Stimulated activated CD4-positive, alpha-beta T cell treated with anti-CD3 and anti-CD28 coated beads, Interleukin-4, amount 100 ng/mL, for 24 hours (primary cell): ENCODE data around the gene TBC1D19.
"Not testable (repeated sequence)": the region's sequence is repeated elsewhere in the genome, so short reads cannot be mapped to it uniquely, and the experiment has no call there.

ENCODE experiments used
- DNase-seq: peaks from one replicate; pipeline ENCODE4 v3.0.0-alpha.2; 2020

The TBC1D19 gene

DNA sequence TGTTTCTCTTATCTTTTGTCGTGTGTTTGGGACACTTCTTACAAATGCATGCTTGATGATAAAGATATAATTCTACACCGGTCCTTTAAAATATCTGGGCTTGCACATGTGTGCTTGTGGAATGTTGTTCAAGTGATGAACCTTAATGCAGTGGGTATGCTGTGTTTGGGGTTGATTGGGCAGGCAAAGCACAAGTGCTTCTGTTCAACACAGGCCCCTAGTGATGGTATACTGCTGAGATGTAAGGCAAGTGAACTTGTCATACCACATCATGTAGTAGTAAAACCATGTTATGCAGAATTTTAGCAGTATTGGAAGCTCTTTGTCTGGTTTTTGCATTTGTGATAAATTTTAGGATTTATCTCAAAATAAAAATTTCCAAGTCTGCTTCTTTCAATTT lies 23.9 kb downstream of the TBC1D19 start:
- DNase-seq, result no peak

DNA sequence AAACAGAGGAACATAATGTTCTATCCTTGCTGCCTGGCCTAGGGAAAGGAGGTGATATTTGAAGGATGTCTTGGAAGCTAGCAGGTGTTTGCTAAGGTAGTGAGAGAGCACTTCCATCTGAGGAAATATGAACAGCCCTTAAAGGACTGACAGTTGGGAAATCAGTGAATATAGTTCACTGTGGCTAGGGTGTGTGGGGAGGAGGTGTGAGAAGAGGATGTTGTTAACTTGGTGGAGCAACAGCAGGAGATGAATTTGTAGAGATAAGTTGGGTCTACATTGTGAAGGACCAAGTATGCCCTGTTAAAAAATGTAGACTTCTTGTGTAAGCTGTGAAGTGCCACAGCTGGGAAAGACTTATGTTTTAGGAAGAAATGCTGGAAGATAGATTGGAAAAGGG lies 25.5 kb downstream of the TBC1D19 start:
- no peak for DNase-seq

DNA sequence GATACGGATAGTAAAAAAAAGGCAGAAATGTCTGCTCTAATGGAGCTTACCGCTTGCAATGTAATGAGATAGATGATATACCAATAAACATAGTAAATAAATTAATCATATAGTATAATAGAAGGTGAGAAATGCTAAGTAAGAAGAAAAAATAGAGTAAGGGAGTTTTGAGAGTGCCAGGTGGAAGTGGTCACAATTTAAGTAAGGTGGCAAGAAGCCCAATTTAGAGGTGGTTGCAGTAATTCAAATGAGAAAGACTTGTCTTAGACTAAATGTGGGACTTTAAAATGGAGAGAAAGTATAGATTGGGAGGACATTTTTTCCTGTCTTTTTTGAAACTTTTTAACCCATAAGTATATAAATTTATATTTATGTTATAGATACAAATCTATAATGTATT lies 26.0 kb downstream of the TBC1D19 start:
- no peak for DNase-seq

DNA sequence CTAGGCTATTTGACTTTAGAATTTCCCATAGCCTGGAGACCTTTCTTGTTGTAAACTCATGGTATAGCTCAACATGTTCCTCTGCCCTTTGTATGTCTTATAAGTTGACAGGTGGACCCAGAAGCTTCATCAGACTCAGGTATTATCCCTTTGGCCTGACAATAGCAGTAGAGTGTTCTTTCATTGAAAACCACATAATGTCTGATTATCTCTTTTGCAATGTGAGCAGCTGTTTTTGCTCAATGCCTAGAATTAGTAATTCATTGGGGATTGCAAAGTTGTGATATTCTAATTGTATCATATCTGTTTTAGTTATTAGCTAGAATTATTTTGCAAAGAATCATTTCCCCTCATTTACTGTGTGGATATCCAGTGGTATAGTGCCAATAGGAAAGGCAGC lies 27.5 kb downstream of the TBC1D19 start:
- no peak for DNase-seq

DNA sequence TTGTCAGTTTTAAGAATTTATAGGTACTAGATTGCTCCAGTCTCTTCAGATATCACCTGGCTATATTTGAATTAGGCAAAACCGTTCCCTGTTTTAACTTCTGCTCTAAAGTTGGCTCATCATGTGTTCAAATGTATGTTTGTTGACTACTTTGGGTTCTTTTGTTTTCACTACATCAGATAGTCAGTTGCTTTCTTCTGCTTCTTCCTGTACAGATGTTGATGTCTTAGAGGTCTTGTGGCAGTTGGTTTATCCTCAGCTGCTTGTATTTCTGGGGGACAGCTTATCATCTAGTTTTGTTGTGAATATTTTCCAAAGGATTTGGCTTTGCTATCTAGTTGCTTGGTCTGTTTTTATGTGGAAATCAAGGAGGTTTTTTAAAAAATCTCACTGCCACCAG lies 28.0 kb downstream of the TBC1D19 start:
- no peak for DNase-seq

- no peak for DNase-seq
Measured at GRCh38 chr4:26613237-26613636, 29.4 kb downstream of the TBC1D19 start.

GRCh38 chr4:26613735-26614134 lies 29.9 kb downstream of the TBC1D19 start:
- no peak for DNase-seq

- DNase-seq, result no peak
Measured at GRCh38 chr4:26619784-26620183, 35.9 kb downstream of the TBC1D19 start.

DNA sequence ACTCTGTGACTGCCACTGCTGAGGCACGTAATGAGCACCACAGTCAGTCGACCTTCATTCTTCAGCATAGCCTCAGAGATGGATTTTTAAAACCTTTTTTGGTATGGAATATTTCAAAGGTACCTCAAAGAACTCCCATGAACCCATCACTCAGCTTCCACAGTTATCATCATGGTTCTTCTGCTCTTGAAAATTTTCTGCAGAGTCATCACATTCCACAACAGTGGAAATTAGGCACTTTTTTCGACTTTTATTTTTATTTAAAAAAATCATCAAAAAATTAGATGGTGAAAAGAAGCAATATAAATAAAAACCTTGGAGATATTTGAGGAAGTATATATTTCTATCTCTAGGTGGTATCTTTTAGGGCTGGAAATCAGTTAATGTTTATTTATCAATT lies 37.5 kb downstream of the TBC1D19 start:
- DNase-seq, result no peak

DNA sequence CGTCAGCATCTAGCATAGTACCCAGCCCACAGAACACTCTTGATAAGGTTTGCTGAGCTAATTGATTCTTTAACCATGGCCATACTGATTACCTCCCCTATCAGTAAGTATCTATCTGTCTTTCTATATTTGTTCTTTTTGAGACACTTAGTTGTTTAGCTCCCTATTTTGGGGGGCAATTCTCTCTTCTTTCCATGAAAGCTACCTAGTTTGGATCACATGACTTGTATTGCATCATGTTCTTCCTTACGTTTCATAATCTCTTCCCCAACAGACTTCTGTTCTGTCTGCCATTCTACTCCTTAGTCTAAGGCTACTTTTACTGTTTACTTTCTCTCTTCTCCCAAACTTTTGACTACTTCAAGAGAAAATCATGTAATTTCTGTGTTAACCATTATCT lies 39.0 kb downstream of the TBC1D19 start:
- DNase-seq, result no peak

DNA sequence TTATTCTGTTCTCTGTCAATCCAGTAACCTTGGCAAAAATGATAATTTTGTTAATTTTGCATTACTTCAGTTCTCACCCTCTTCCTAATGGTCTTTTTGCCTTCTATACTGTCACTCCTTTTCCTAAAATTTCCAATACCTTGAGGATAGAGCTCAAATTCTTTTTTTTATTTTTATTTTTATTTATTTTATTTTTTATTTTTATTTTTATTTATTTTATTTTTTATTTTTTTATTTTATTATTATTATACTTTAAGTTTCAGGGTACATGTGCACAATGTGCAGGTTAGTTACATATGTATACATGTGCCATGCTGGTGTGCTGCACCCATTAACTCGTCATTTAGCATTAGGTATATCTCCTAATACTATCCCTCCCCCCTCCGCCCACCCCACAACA lies 42.8 kb downstream of the TBC1D19 start:
- DNase-seq, result not testable (repeated sequence)

DNA sequence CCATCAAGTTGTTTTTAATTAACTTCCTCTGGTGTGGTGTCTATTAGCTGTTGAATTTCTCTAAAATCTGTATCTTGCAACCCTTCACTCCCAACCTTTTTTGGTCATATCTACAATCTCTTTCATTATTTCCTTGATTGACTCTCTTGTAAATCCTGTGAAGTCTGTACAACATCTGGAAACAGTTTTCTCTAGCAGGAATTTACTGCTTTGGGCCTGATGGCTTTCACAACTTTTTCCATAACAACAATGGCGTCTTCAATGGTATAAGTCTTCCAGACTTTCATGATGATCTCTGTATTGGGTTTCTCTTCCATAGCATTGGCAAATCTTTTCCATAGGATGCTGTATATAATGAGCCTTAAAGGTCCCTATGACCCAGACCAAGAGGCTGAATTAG lies 49.0 kb downstream of the TBC1D19 start:
- no peak for DNase-seq

DNA sequence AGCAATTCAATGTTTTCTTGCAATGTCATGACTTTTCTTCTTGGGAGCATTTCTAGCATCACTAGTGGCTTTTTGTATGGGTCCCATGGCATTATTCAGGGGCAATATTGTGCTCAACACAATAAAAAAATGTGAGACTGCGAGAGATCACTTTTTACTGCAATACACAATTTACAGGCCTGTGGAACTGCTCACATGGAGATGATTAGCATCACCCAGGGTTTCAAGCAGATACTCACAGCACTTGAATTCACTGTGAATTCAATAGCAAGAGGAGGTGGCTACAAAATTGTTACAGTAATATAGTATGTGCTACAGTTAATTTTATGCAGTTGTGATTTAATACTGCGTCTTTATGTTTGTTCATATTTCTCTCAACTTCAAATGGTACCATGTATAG lies 50.4 kb downstream of the TBC1D19 start:
- DNase-seq, result no peak

DNA sequence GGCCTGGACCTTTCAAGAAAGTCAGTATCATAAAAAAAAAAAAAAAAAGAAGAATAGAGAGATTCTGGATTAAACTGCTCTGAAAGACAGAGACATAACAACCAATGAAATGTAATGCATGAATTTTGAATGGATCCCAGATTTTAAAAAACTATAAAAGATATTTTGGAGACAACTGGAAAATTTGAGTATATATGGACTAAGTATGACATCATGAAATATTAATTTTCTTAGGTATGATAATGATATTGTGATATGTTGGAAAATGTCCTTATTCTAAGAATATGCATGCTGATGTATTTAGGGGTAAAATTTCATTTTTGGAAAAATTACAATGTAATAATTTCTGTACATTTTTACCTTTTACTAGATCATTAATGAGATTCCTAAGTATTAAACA lies 52.6 kb downstream of the TBC1D19 start:
- DNase-seq, result no peak

GRCh38 chr4:26640639-26641038 lies 56.8 kb downstream of the TBC1D19 start:
- DNase-seq, result not testable (repeated sequence)

GRCh38 chr4:26647523-26648224 lies 63.8 kb downstream of the TBC1D19 start:
- no peak for DNase-seq

- no peak for DNase-seq
Measured at GRCh38 chr4:26648260-26648659, 64.4 kb downstream of the TBC1D19 start.

GRCh38 chr4:26660261-26660660 lies 76.4 kb downstream of the TBC1D19 start:
- DNase-seq, result no peak

DNA sequence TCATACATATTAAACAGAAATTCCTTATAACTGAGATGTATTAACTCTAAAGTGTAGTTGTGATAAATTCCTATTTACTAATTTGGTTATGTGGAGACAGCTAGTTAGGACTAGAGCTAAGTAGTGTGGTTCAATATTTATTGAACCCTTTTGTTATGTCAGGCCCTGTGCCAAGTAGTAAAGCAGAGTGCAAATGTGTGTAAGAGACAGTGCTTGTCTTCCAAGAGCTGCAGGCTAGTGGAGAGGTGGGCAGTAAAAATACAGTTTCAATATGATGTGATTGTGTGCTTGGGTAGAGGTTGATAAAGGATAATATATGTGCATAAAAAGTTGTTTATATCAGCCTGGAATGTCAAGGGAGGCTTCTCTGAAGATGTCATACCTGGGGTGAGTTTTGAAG lies 80.0 kb downstream of the TBC1D19 start:
- DNase-seq, result no peak

- no peak for DNase-seq
Measured at GRCh38 chr4:26670903-26671537, 87.1 kb downstream of the TBC1D19 start.

DNA sequence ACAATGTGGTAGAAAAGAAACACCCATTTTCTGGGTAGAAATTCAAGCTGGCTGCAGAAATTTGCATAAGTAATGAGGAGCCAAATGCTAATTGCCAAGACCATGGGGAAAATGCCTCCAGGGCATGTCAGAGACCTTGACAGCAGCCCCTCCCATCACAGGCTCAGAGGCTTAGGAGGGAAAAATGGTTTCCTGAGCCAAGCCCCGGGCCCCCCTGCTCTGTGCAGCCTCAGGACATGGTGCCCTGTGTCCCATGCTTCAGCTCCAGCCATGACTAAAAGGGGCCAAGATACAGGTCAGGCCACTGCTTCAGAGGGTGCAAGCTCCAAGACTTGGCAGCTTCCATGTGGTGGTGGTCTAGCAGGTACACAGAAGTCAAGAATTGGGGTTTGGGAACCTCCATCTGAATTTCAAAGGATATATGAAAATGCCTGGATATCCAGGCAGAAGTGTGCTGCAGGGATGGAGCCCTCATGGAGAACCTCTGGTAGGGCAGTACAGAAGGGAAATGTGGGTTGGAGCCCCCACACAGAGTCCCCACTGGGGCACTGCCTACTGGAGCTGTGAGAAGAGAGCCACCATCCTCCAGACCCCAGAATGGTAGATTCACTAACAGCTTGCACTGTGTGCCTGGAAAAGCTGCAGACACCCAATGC lies 95.3 kb downstream of the TBC1D19 start:
- not testable (repeated sequence) for DNase-seq

GRCh38 chr4:26682436-26682835 lies 98.6 kb downstream of the TBC1D19 start:
- DNase-seq, result no peak

DNA sequence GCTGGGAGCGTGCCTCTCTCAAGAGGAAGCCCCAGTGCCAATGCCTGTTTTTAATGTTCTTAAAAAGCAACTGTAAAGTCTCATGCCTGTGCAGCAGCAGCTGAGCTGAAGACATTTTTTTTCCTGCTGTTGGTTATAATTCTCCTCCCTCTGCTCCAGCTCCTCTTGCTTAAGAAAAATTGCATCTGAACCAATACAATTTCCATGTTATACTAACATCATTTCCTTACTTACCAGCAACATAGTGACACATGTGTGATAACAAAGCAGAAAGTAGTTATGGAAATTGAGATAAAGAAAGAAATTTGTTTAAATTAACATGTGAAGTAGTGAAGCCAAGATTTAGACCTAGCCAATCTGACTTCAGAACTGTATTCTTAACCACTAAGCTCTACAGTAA lies 101.4 kb downstream of the TBC1D19 start:
- no peak for DNase-seq

DNA sequence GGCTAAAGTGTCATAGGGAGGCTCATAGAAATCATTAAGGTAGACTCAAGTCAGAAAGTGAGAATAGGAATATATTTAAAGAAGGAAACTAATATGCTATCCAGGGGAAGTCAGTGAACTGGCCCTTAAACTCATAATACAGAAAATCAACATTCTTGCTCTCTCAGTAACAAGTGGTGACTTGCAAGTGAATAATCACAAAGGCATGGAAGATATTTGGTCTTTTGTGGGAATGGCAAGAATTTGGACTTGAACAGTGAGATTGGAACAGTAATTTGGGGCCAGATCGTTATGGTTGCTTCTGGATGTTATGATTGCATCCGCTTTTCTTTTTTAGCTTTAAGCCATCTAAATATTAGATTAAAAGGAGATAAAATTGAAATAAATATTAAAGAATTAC lies 103.8 kb downstream of the TBC1D19 start:
- DNase-seq, result no peak
